AG10803 (cell line): ENCODE measurements around the gene SLC26A1.
A peak's percentile ranks its signal among the peaks of the same experiment; 100 is the strongest.

Experiments used
- DNase-seq: peaks from one replicate; pipeline ENCODE4 v3.0.0; 2010; ENCODE audit warnings: low read depth
- H3K4me3 ChIP-seq: 2 replicates; pipeline ENCODE4 v1.5.1; 2011; ENCODE audit warnings: mild to moderate bottlenecking, low read length, control low read depth
- TF ChIP-seq, protein P1 (sequence below): conservative IDR thresholded peaks from 2 replicates; pipeline ENCODE4 v1.5.1; 2011; ENCODE audit warnings: mild to moderate bottlenecking, low read length, control low read depth, inconsistent platforms

Gene SLC26A1

DNA sequence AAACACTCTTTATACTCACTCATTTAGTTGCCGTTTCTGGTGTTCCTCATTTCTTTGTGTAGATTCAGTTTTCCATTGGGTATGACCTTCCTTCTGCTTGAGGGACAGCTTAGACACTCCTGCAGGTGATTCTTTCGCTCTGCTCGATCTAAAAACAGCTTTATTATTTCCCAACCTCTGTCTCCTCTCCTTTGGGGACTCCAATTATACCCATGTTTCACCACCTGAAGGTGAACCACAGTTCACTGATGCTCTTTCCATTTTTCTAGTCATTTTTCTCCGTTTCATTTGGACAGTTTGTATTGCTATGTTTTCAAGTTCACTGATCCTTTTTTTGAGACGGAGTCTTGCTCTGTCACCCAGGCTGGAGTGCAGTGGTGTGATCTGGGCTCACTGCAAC, 13.7 kb upstream of the SLC26A1 start:
- DNase-seq, result no peak
- TF ChIP-seq, protein P1, sequence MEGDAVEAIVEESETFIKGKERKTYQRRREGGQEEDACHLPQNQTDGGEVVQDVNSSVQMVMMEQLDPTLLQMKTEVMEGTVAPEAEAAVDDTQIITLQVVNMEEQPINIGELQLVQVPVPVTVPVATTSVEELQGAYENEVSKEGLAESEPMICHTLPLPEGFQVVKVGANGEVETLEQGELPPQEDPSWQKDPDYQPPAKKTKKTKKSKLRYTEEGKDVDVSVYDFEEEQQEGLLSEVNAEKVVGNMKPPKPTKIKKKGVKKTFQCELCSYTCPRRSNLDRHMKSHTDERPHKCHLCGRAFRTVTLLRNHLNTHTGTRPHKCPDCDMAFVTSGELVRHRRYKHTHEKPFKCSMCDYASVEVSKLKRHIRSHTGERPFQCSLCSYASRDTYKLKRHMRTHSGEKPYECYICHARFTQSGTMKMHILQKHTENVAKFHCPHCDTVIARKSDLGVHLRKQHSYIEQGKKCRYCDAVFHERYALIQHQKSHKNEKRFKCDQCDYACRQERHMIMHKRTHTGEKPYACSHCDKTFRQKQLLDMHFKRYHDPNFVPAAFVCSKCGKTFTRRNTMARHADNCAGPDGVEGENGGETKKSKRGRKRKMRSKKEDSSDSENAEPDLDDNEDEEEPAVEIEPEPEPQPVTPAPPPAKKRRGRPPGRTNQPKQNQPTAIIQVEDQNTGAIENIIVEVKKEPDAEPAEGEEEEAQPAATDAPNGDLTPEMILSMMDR, result no peak
- no peak overlapping the region for H3K4me3 ChIP-seq

DNA sequence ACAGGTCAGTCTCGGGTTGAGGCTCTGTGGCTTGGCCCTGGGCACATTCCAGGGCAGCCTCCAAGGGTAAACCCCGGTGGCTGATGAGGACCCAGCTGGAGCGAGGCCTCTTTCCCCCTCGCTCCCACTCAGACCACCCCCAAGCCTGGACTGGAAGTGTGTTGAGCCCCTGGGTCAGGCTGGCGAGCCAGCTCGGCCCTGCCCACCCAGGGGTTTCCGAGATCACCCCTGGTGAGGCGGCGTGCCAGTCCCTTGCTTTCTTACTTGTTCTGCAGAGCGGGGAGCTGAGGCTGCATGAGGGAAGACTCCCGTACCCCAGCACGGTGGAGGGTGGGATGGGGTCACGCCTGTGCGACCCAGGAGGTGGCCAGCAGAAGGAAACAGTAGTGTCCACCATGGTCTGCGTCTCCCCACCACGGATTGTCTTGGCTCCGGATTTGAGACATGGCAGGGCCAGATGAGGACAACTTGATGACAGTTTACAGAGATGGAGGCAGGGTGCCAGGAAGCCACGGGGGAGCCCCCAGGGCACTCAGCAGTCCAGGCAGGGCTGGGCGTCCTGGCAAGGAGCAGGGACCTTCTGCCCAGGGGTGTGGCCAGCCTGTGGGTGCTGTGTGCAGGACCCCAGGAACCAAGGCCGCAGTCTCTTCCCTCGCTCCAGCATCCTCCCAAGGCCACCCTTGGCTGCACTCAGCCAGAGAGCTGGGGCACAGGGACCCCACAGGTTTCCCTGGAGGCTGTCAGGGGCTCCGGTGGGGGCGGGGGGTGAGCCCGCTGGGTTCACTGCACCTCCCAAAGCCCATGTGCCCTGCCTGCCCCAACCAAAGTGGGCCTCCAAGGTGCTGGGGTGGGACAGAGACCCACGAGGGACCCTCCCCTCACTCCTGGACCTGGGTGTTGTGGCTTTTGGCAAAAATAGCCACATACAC, 11.6 kb upstream of the SLC26A1 start:
- H3K4me3 ChIP-seq, result no peak overlapping the region
- TF ChIP-seq, protein P1, result no peak
- no peak for DNase-seq

DNA sequence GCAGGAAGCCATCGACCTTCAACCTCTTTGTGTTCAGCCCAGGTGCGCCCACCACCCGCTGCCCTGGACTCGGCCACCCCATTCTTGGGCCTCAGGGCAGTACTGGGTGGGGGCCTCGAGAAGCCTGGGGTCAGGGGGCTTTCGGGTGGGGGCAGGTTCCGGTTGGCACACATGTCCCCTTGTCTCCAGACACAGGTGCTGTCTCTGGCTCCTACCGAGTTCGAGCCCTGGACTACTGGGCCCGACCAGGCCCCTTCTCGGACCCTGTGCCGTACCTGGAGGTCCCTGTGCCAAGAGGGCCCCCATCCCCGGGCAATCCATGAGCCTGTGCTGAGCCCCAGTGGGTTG, 10.8 kb upstream of the SLC26A1 start:
- TF ChIP-seq, protein P1, result no peak
- no peak for DNase-seq
- no peak overlapping the region for H3K4me3 ChIP-seq

DNA sequence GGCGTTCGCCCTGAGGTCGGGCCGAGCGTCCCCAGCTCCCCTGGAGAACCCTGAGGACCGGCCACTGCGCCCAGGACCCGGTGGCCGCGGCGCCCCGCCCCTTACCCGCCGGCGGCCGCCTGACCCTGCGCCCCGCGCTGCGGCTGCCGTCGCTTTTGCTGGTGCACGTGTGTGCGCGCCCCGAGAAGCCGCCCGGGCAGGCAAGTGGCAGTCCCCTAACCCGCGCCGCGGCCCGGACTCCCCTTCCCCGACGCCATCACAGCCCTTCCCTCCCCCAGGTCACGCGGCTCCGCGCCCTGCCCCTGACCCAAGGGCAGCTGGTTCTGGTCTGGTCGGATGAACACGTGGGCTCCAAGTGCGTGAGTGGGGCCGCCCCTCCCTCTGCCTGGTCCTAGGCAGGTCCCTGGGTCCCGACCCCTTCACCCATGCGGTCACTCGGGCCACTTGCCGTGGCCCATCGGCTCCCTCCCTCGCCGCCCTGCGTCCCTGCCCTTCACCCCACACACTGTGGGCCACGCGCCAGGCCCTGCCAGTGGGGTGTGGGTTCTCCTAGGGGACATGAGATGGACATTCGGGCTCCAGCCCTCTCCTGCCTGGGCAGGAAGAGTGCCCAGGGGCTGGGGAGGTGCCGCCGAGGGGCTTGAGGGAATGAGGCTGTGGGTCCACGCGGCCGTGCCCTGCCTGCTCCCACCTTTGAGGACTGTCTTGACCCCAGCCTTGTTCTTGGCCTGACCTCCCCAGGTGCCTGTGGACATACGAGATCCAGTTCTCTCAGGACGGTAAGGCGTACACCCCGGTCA, 10.3 kb upstream of the SLC26A1 start:
- TF ChIP-seq, protein P1, result no peak
- no peak overlapping the region for H3K4me3 ChIP-seq
- no peak for DNase-seq

DNA sequence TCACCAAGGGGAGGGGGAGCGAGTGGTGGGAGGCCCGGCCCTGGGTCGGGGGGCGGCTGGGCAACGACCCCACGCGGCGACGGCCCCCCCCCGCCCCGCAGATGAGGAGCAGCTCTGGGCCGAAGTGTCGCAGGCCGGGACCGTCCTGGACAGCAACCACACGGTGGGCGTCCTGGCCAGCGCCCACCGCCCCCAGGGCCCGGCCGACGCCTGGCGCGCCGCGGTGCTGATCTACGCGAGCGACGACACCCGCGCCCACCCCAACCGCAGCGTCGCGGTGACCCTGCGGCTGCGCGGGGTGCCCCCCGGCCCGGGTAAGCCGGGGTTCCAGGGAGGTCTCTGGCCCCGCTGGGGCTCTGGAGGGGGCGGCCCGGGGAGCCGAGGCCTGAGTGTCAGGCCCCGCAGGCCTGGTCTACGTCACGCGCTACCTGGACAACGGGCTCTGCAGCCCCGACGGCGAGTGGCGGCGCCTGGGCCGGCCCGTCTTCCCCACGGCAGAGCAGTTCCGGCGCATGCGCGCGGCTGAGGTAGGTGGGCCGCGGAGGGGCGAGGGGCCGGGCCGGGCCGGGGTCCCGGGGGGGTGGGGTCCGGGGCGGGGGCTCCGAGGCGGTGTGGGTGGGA, 9.5 kb upstream of the SLC26A1 start:
- TF ChIP-seq, protein P1, result no peak
- H3K4me3 ChIP-seq, result no peak overlapping the region
- no peak for DNase-seq

DNA sequence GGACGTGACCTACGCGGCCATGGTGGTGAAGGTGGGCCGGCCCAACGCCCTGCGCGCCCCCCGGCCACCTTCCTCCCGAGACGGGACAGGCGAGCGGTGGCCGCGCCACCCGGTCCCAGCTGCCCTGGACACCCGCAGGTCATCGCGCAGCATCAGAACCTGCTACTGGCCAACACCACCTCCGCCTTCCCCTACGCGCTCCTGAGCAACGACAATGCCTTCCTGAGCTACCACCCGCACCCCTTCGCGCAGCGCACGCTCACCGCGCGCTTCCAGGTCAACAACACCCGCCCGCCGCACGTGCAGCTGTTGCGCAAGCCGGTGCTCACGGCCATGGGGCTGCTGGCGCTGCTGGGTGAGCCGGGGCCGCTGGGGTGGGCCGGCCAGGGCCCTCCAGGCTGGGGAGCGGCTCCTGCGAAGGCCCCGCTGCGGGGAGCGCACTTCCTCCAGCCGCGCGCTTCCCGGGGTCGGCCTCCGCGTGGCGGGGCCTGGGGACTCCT, 9.0 kb upstream of the SLC26A1 start:
- H3K4me3 ChIP-seq, result no peak overlapping the region
- DNase-seq, result peak; percentile 29
- TF ChIP-seq, protein P1, result no peak
